IMR-90 (cell line): ENCODE data around the gene SERPINE2. TPM values are rescaled to one million over a fixed set of nuclear protein-coding genes. Genes with fewer than 3 reads are reported as not detected.

Experiments
- ATAC-seq: fragments of 200-7000 bp; cut with Tn5 transposase; 2 replicates; pipeline ENCODE4 v1.9.1; 2020; ENCODE audit warnings: low read depth, mild to moderate bottlenecking, moderate library complexity
- BruUV-seq: library from RNA; stranded (reverse); fragments of 400-500 nt; replicated peaks from 2 replicates; lab custom pipeline; 2021; lab: Mats Ljungman, UMichigan
- CTCF ChIA-PET: fragments of 300-600 bp; formaldehyde crosslinking; extraction: SDS; loops from one replicate; lab custom pipeline; 2021; ENCODE audit warnings: antibody characterized with exemption; lab: Yijun Ruan, JAX
- POLR2A ChIA-PET: fragments of 300-600 bp; sonication (Branson Sonifier 250); formaldehyde crosslinking; loops from one replicate; lab custom pipeline; 2022; ENCODE audit warnings: antibody characterized with exemption; ENCODE audit not compliant: unreplicated experiment; lab: Charles Lee
- DNase-seq: peaks from one replicate; pipeline ENCODE4 v3.0.0; 2013
- H2AFZ ChIP-seq: replicated peaks from 2 replicates; pipeline ENCODE3; 2013; ENCODE audit warnings: low read length, mild to moderate bottlenecking; ENCODE audit not compliant: poor library complexity
- H2AK5ac ChIP-seq: 2 replicates; pipeline ENCODE4 v1.6.1; 2013; ENCODE audit warnings: low read depth, low read length, inconsistent platforms
- H2AK9ac ChIP-seq: replicated peaks from 2 replicates; pipeline ENCODE3; 2013; ENCODE audit warnings: mild to moderate bottlenecking, low read depth, low read length, moderate library complexity; ENCODE audit not compliant: poor library complexity
- H2BK120ac ChIP-seq: 2 replicates; pipeline ENCODE4 v1.6.1; 2013; ENCODE audit warnings: low read depth, low read length, inconsistent platforms
- H2BK15ac ChIP-seq: 3 replicates; pipeline ENCODE4 v1.6.1; 2013; ENCODE audit warnings: low read depth, low read length, inconsistent platforms
- H2BK20ac ChIP-seq: 2 replicates; pipeline ENCODE4 v1.6.1; 2013; ENCODE audit warnings: low read depth, mild to moderate bottlenecking, inconsistent platforms, low read length, moderate library complexity
- H2BK5ac ChIP-seq: 2 replicates; pipeline ENCODE4 v1.6.1; 2013; ENCODE audit warnings: mild to moderate bottlenecking, low read depth, low read length, inconsistent platforms; ENCODE audit not compliant: poor library complexity, severe bottlenecking
- H3K14ac ChIP-seq: replicated peaks from 2 replicates; pipeline ENCODE4 v1.6.1; 2013; ENCODE audit warnings: low read depth, low read length, inconsistent platforms
- H3K18ac ChIP-seq: 2 replicates; pipeline ENCODE4 v1.6.1; 2013; ENCODE audit warnings: low read depth, low read length, control low read depth
- H3K23ac ChIP-seq: 2 replicates; pipeline ENCODE4 v1.6.1; 2013; ENCODE audit warnings: low read depth, low read length, inconsistent platforms
- H3K27ac ChIP-seq: 2 replicates; pipeline ENCODE4 v1.5.1; 2013; ENCODE audit warnings: mild to moderate bottlenecking, control low read depth, low read length; ENCODE audit not compliant: insufficient read depth
- H3K27me3 ChIP-seq: 2 replicates; pipeline ENCODE4 v1.6.1; 2013; ENCODE audit warnings: low read length; ENCODE audit not compliant: control insufficient read depth, insufficient read depth
- H3K36me3 ChIP-seq: 2 replicates; pipeline ENCODE4 v1.6.1; 2013; ENCODE audit warnings: low read length, mixed read lengths; ENCODE audit not compliant: control insufficient read depth, insufficient read depth
- H3K4ac ChIP-seq: 2 replicates; pipeline ENCODE4 v1.6.1; 2013; ENCODE audit warnings: low read depth, low read length, inconsistent platforms
- H3K4me1 ChIP-seq: 2 replicates; pipeline ENCODE4 v1.6.1; 2013; ENCODE audit warnings: low read length, mixed read lengths; ENCODE audit not compliant: control insufficient read depth, insufficient read depth
- H3K4me2 ChIP-seq: 2 replicates; pipeline ENCODE4 v1.6.1; 2013; ENCODE audit warnings: low read depth, mild to moderate bottlenecking, control low read depth, low read length, moderate library complexity
- H3K4me3 ChIP-seq: 2 replicates; pipeline ENCODE4 v1.5.1; 2013; ENCODE audit warnings: low read depth, mild to moderate bottlenecking, control low read depth, low read length, moderate library complexity; ENCODE audit not compliant: insufficient read depth
- H3K56ac ChIP-seq: 2 replicates; pipeline ENCODE4 v1.6.1; 2013; ENCODE audit warnings: low read length, inconsistent platforms; ENCODE audit not compliant: insufficient read depth; ENCODE audit errors: extremely low read depth
- H3K79me1 ChIP-seq, 2 experiments: 2 replicates each; pipeline ENCODE4 v1.6.1; 2013; ENCODE audit warnings: low read length in 2 of 2, inconsistent platforms in 1 of 2, low read depth in 1 of 2
- H3K9ac ChIP-seq: 2 replicates; pipeline ENCODE4 v1.6.1; 2013; ENCODE audit warnings: low read depth, low read length, control low read depth
- H3K9me1 ChIP-seq: 2 replicates; pipeline ENCODE4 v1.6.1; 2013; ENCODE audit warnings: low read length, inconsistent platforms; ENCODE audit not compliant: insufficient read depth
- H3K9me3 ChIP-seq: 2 replicates; pipeline ENCODE4 v1.6.1; 2013; ENCODE audit warnings: low read length; ENCODE audit not compliant: control insufficient read depth, insufficient read depth
- H4K20me1 ChIP-seq: 2 replicates; pipeline ENCODE4 v1.6.1; 2013; ENCODE audit warnings: low read length, inconsistent platforms; ENCODE audit not compliant: insufficient read depth
- H4K5ac ChIP-seq: 2 replicates; pipeline ENCODE4 v1.6.1; 2013; ENCODE audit warnings: mild to moderate bottlenecking, low read depth, low read length, control low read depth
- H4K8ac ChIP-seq, 2 experiments: 2 replicates each; pipeline ENCODE4 v1.6.1; 2013; ENCODE audit warnings: low read depth in 2 of 2, low read length in 2 of 2, control low read depth in 1 of 2, inconsistent platforms in 1 of 2
- H4K91ac ChIP-seq: 2 replicates; pipeline ENCODE4 v1.6.1; 2013; ENCODE audit warnings: low read depth, low read length, inconsistent platforms; ENCODE audit not compliant: insufficient read depth
- CEBPB ChIP-seq: IDR thresholded peaks from 2 replicates; pipeline ENCODE4 v1.6.1; 2012; ENCODE audit warnings: low read depth, low read length, improper control_type of control experiment
- CHD1 ChIP-seq: IDR thresholded peaks from 2 replicates; pipeline ENCODE4 v1.6.1; 2012; ENCODE audit warnings: low read depth, low read length, improper control_type of control experiment
- CTCF ChIP-seq: conservative IDR thresholded peaks from 2 replicates; pipeline ENCODE4 v1.5.1; 2012; ENCODE audit warnings: mild to moderate bottlenecking, low read depth, low read length, improper control_type of control experiment
- ELK1 ChIP-seq: fragments of 150-350 bp; IDR thresholded peaks from 2 replicates; pipeline ENCODE4 v1.6.1; 2016; ENCODE audit warnings: low read depth, mild to moderate bottlenecking, low read length, moderate library complexity, borderline replicate concordance
- FOS ChIP-seq: fragments of 150-350 bp; IDR thresholded peaks from 2 replicates; pipeline ENCODE4 v1.6.1; 2016; ENCODE audit warnings: low read depth, low read length
- MAFK ChIP-seq: IDR thresholded peaks from 2 replicates; pipeline ENCODE4 v1.6.1; 2012; ENCODE audit warnings: low read depth, low read length, improper control_type of control experiment
- MAZ ChIP-seq: IDR thresholded peaks from 2 replicates; pipeline ENCODE4 v1.6.1; 2012; ENCODE audit warnings: low read depth, mild to moderate bottlenecking, low read length, improper control_type of control experiment, moderate library complexity, borderline replicate concordance
- MXI1 ChIP-seq: IDR thresholded peaks from 2 replicates; pipeline ENCODE4 v1.6.1; 2012; ENCODE audit warnings: low read depth, mild to moderate bottlenecking, low read length, moderate library complexity, borderline replicate concordance
- NFE2L2 ChIP-seq: fragments of 150-350 bp; IDR thresholded peaks from 2 replicates; pipeline ENCODE4 v1.6.1; 2016; ENCODE audit warnings: low read depth, mild to moderate bottlenecking, low read length
- POLR2A ChIP-seq: IDR thresholded peaks from 2 replicates; pipeline ENCODE4 v1.6.1; 2012; ENCODE audit warnings: mild to moderate bottlenecking, low read depth, low read length
- RAD21 ChIP-seq: IDR thresholded peaks from 2 replicates; pipeline ENCODE4 v1.6.1; 2012; ENCODE audit warnings: low read length, improper control_type of control experiment
- RCOR1 ChIP-seq: IDR thresholded peaks from 2 replicates; pipeline ENCODE4 v1.6.1; 2012; ENCODE audit warnings: mild to moderate bottlenecking, low read length, improper control_type of control experiment; ENCODE audit not compliant: insufficient replicate concordance
- RFX5 ChIP-seq: IDR thresholded peaks from 2 replicates; pipeline ENCODE4 v1.8.0; 2012; ENCODE audit warnings: low read depth, mild to moderate bottlenecking, low read length, moderate library complexity
- SMC3 ChIP-seq: fragments of 150-350 bp; IDR thresholded peaks from 2 replicates; pipeline ENCODE4 v1.6.1; 2016; ENCODE audit warnings: low read depth, mild to moderate bottlenecking, antibody characterized with exemption, low read length, moderate library complexity
- USF2 ChIP-seq: fragments of 150-350 bp; IDR thresholded peaks from 2 replicates; pipeline ENCODE4 v1.6.1; 2017; ENCODE audit warnings: mild to moderate bottlenecking, antibody characterized with exemption, low read length, low read depth
- WGBS, 2 experiments: methylation state at CpG; one replicate each; pipeline versions ENCODE4 v1.1.5 to v1.1.7; 2013; ENCODE audit warnings: missing lambda C conversion rate in 2 of 2; ENCODE audit not compliant: insufficient read length in 1 of 2; ENCODE audit errors: extremely low coverage in 2 of 2; 5-methylcytosine and 5-hydroxymethylcytosine counted together
- dilution Hi-C: fragments of 300-500 bp; cut with HindIII; formaldehyde crosslinking; loops from one replicate; pipeline ENCODE4 v1.14.3; 2018; ENCODE audit warnings: low sequenced_read_pairs; ENCODE audit not compliant: unreplicated experiment
- in situ Hi-C: fragments of 300-500 bp; cut with MboI; formaldehyde crosslinking; loops from 3 replicates; pipeline ENCODE4 v1.14.3; 2019; ENCODE audit warnings: low sequenced_read_pairs, inconsistent platforms, mixed read lengths
- intact Hi-C: fragments of 100-400 bp; cut with micrococcal nuclease; formaldehyde crosslinking; loops from 2 replicates; pipeline ENCODE4 v1.10.0; 2022
- polyA plus RNA-seq, 3 experiments: library from polyadenylated mRNA; depleted of rRNA; stranded (reverse); fragments of >200 nt; gene quantifications; 2 replicates each; pipeline ENCODE4 v1.2.3, GENCODE V29; 2012; ENCODE audit warnings: low replicate concordance in 1 of 3
- total RNA-seq: library from RNA; depleted of rRNA; stranded (reverse); fragments of >200 nt; gene quantifications from 2 replicates; pipeline ENCODE4 v1.2.3, GENCODE V29; 2012

SERPINE2 gene
- total and polyA plus RNA-seq, 2 of the 4 experiments (the other 2 are of a cell fraction), result 24.0 to 62.7 TPM

- peak overlapping the region; percentile 75 for H4K91ac ChIP-seq
- H2BK5ac ChIP-seq, result no peak overlapping the region
- POLR2A ChIA-PET, result no interaction called here
- H3K9me1 ChIP-seq, result peaks cover 11% of the 10 kb centered on the region; the same call in 1 of the 2 replicates
- H2AK9ac ChIP-seq, result no peak overlapping the region
- H2AFZ ChIP-seq, result no peak overlapping the region
- H3K18ac ChIP-seq, result no peak overlapping the region
- BruUV-seq, result no TSS peak
- H3K56ac ChIP-seq, result no peak overlapping the region
- H4K5ac ChIP-seq, result peak overlapping the region; percentile 31; the same call in 1 of the 2 replicates
- H3K23ac ChIP-seq, result no peak overlapping the region
- DNase-seq, result no peak
- no peak overlapping the region; the same call in 2 of the 3 replicates for H2BK15ac ChIP-seq
- H2AK5ac ChIP-seq, result no peak overlapping the region; the same call in 1 of the 2 replicates
- H3K4me2 ChIP-seq, result no peak overlapping the region
- dilution Hi-C loops, result no loop called here
- WGBS, 2 experiments, result 100% methylated on average over 1 of the region's 4 CpGs; no CpG with 5 or more reads in 1 of the 2 experiments
- no peak overlapping the region for H3K9ac ChIP-seq
- peak overlapping the region; percentile 60 for H3K4ac ChIP-seq
- H4K8ac ChIP-seq, result peak overlapping the region; percentile 4 to 19; a peak in 1 of 4 replicates
- H3K27ac ChIP-seq, result no peak overlapping the region
- no peaks in the 10 kb centered on the region for H3K27me3 ChIP-seq
- H3K36me3 ChIP-seq, result peaks cover 12% of the 10 kb centered on the region
- ATAC-seq, result no peak
- CTCF ChIA-PET, result interaction anchor here (0.6 to 4.4 kb wide), 6 partner anchors 10 to 1129 kb away, joined by 3 to 49 read pairs (median 7); no protein-coding TSS in a partner anchor
- no peaks in the 10 kb centered on the region for H4K20me1 ChIP-seq
- in situ Hi-C loops, result loop anchor here (5.0 kb wide), 1 partner anchor 293 kb away; no protein-coding TSS in a partner anchor
- peak overlapping the region; percentile 77 for H2BK120ac ChIP-seq
- H2BK20ac ChIP-seq, result peak overlapping the region; percentile 51
- H3K4me3 ChIP-seq, result no peak overlapping the region
- intact Hi-C loops, result no loop called here
- H3K4me1 ChIP-seq, result peaks cover 12% of the 10 kb centered on the region
- 0 out of 4 replicates have a peak, but pooled peaks cover 0 to 4% of the 10 kb centered on the region in 2 experiments for H3K79me1 ChIP-seq
- H3K9me3 ChIP-seq, result no peaks in the 10 kb centered on the region
- H3K14ac ChIP-seq, result no peak overlapping the region
- no peak for TF ChIP-seq RCOR1
- no peak for TF ChIP-seq CHD1
- TF ChIP-seq FOS, result no peak
- TF ChIP-seq SMC3, result no peak
- TF ChIP-seq CEBPB, result no peak
- no peak for TF ChIP-seq ELK1
- no peak for TF ChIP-seq MAFK
- no peak for TF ChIP-seq USF2
- TF ChIP-seq MAZ, result no peak
- TF ChIP-seq RAD21, result no peak
- no peak for TF ChIP-seq CTCF
- TF ChIP-seq MXI1, result no peak
- TF ChIP-seq POLR2A, result no peak
- no peak for TF ChIP-seq NFE2L2
- TF ChIP-seq RFX5, result no peak
Observed at GRCh38 chr2:223994562-223995162, 44.4 kb downstream of the SERPINE2 start.
